ENCODE measurements around the gene KRT15. TPM values are rescaled to one million over a fixed set of nuclear protein-coding genes. Genes with fewer than 3 reads are reported as not detected.

KRT15 gene
- total and polyA plus RNA-seq, 2 experiments from 2014 or later, result 6.8 to 10.6 TPM

DNA sequence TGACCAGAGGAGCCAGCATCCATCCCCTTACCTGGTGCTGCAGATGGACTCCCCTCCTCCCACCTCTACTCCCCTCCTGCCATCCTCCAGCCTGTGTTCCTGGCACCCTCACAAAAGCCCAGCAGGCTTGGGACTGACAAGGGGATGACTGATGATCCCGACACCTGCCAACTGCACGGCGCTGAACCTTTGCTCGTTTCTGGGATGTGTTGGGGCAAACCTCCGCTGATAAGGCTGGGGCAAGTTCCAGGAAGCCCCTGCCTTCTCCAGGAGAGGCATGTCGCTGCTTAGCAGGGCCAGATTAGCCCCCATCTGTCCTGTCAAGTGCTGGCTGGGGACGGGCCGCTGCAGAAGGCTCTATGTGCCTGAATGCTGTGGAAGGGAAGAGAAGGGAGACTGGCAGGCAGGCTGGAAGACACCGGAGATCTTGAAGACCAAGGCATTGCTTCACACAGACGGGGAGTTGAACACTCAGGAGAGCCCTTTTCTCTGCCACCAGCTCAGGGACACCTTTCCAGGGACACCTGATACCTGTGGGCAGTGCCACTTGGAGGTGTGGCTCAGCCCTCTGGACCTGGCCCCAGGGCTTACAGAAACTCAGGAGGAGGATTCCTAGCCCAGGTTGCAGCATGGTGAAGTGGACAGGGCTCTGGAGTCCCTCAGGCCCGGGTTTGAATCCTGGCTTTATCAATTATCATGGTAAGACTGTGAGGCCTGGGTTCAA lies 973 bp upstream of the KRT15 start:
- Histone ChIP-seq H3K4me2 (no peak overlapping the region), H3K9me3 (ENCODE audit: low read depth) (no peaks in the 10 kb centered on the region), H3K4me1 (ENCODE audit: insufficient read depth) (peaks cover 47% of the 10 kb centered on the region), H3K27ac (peak overlapping the region; percentile 73), H2AFZ (no peak overlapping the region), H3K36me3 (replicated peaks; ENCODE audit: insufficient read depth, low read depth) (no peaks in the 10 kb centered on the region), H3K27me3 (no peaks in the 10 kb centered on the region), H3K4me3 (no peak overlapping the region), H3K9me2 (replicated peaks; ENCODE audit: insufficient read depth) (no peaks in the 10 kb centered on the region), H3K79me2 (no peaks in the 10 kb centered on the region), H4K20me1 (ENCODE audit: insufficient read depth, poor library complexity, severe bottlenecking) (peaks cover 3% of the 10 kb centered on the region)
- no peak for DNase-seq (ENCODE audit: low spot score)
- TF ChIP-seq, protein P1, sequence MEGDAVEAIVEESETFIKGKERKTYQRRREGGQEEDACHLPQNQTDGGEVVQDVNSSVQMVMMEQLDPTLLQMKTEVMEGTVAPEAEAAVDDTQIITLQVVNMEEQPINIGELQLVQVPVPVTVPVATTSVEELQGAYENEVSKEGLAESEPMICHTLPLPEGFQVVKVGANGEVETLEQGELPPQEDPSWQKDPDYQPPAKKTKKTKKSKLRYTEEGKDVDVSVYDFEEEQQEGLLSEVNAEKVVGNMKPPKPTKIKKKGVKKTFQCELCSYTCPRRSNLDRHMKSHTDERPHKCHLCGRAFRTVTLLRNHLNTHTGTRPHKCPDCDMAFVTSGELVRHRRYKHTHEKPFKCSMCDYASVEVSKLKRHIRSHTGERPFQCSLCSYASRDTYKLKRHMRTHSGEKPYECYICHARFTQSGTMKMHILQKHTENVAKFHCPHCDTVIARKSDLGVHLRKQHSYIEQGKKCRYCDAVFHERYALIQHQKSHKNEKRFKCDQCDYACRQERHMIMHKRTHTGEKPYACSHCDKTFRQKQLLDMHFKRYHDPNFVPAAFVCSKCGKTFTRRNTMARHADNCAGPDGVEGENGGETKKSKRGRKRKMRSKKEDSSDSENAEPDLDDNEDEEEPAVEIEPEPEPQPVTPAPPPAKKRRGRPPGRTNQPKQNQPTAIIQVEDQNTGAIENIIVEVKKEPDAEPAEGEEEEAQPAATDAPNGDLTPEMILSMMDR (IDR thresholded peaks at IDR 0.05; ENCODE audit: poor library complexity), result no peak
- TF ChIP-seq EZH2phosphoT487 (IDR thresholded peaks at IDR 0.05; ENCODE audit: low read depth, severe bottlenecking, unreplicated experiment) (no peak), EZH2 (IDR thresholded peaks at IDR 0.05; ENCODE audit: borderline replicate concordance) (no peak)
- 50% methylated on average over 11 of the region's 11 CpGs for WGBS (ENCODE audit: low lambda C conversion rate, missing lambda C conversion rate)

DNA sequence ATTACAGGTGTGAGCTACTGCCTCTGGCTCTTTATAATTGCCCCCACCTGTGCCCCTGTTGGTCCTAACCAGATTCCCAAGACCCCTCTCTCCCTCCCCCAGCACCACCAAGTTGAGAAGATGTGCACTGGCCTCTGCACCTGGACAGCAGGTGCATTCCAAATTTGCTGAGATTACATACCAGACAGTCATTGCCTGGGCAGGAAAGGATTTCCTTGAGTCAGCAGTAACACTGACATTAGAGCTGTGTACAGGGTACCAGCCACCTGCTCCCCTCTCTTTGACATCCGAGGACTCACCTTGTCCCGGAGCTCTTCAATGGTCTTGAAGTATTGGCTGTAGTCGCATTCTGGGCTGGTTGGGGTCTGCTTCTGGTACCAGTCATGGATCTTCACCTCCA lies 659 bp downstream of the KRT15 start:
- no peak for TF ChIP-seq EZH2phosphoT487 (IDR thresholded peaks at IDR 0.05; ENCODE audit: low read depth, severe bottlenecking, unreplicated experiment)
- TF ChIP-seq EZH2 (IDR thresholded peaks at IDR 0.05; ENCODE audit: borderline replicate concordance), result no peak
- TF ChIP-seq, protein P1 (IDR thresholded peaks at IDR 0.05; ENCODE audit: poor library complexity), result no peak
- WGBS (ENCODE audit: low lambda C conversion rate, missing lambda C conversion rate), result 69% methylated on average over 3 of the region's 3 CpGs
- Histone ChIP-seq H3K4me2 (no peak overlapping the region), H3K79me2 (no peaks in the 10 kb centered on the region), H3K9me3 (ENCODE audit: low read depth) (no peaks in the 10 kb centered on the region), H3K27ac (no peak overlapping the region), H3K4me1 (ENCODE audit: insufficient read depth) (peaks cover 37% of the 10 kb centered on the region), H3K27me3 (no peaks in the 10 kb centered on the region), H3K36me3 (replicated peaks; ENCODE audit: insufficient read depth, low read depth) (no peaks in the 10 kb centered on the region), H2AFZ (no peak overlapping the region), H3K4me3 (no peak overlapping the region), H4K20me1 (ENCODE audit: insufficient read depth, poor library complexity, severe bottlenecking) (no peaks in the 10 kb centered on the region), H3K9me2 (replicated peaks; ENCODE audit: insufficient read depth) (no peaks in the 10 kb centered on the region)
- no peak for DNase-seq (ENCODE audit: low spot score)

DNA sequence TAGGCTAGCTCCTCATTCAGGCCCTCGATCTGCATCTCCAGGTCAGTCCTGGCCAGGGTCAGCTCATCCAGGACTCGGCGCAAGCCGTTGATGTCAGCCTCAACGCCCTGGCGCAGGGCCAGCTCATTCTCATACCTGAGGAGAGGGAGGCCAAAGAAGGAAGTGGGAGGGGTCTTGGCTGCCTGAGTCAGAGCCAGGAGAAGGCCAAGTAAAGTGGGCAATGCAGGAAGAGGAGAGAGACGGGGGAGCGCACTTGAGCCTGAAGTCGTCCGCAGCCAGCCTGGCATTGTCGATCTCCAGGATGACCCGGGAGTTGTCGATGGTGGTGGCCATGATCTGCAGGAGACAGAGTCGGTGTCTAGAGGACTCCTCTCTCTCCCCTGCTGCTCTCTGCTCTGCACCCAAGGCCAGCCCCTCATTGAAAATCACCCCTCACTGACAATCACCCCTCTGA lies 1.8 kb downstream of the KRT15 start:
- DNase-seq (ENCODE audit: low spot score), result no peak

More for the DNA sequence above, 1.8 kb downstream of the KRT15 start:
- Histone ChIP-seq H4K20me1 (ENCODE audit: insufficient read depth, poor library complexity, severe bottlenecking) (no peaks in the 10 kb centered on the region), H3K36me3 (replicated peaks; ENCODE audit: insufficient read depth, low read depth) (no peaks in the 10 kb centered on the region), H3K9me2 (replicated peaks; ENCODE audit: insufficient read depth) (no peaks in the 10 kb centered on the region), H3K4me1 (ENCODE audit: insufficient read depth) (peaks cover 26% of the 10 kb centered on the region), H3K9me3 (ENCODE audit: low read depth) (no peaks in the 10 kb centered on the region), H3K4me2 (no peak overlapping the region), H3K27me3 (no peaks in the 10 kb centered on the region), H3K4me3 (no peak overlapping the region), H2AFZ (no peak overlapping the region), H3K79me2 (no peaks in the 10 kb centered on the region), H3K27ac (no peak overlapping the region)
- TF ChIP-seq, protein P1 (IDR thresholded peaks at IDR 0.05; ENCODE audit: poor library complexity), result no peak
- no peak for TF ChIP-seq EZH2 (IDR thresholded peaks at IDR 0.05; ENCODE audit: borderline replicate concordance)
- TF ChIP-seq EZH2phosphoT487 (IDR thresholded peaks at IDR 0.05; ENCODE audit: low read depth, severe bottlenecking, unreplicated experiment), result no peak
- WGBS (ENCODE audit: low lambda C conversion rate, missing lambda C conversion rate), result 96% methylated on average over 14 of the region's 14 CpGs
